ENCODE data around the gene MTIF3.
A peak's percentile ranks its signal among the peaks of the same experiment; 100 is the strongest.

Gene MTIF3

DNA sequence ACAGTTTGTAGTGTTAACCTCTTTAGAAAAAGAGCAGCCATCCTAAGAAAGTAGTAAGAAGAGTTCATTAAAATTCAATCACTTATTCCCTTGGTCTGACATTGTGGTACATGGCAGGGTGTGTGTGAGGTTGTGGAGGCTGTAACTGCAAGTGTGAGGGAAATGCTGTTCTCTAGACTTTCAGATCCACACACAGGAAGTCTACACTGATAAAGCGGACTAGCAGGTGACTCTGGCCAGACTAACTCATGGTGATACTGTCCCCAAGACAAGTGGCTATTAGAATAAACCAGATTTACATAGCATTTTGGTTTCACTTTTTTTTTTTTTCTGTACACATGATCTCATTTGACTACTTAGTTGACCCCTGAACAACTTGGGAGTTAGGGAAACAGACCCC, 10.0 kb downstream of the MTIF3 start:
- H3K9ac ChIP-seq (ENCODE audit: low read depth, low read length) = no peak overlapping the region
- H3K4me1 ChIP-seq (ENCODE audit: insufficient read depth, low read length) = no peaks in the 10 kb centered on the region
- no peaks in the 10 kb centered on the region; the same call in none of the 2 replicates for H3K36me3 ChIP-seq (ENCODE audit: insufficient read depth, low read length)
- H3K9me3 ChIP-seq (ENCODE audit: control insufficient read depth, insufficient read depth, low read length) = no peaks in the 10 kb centered on the region

DNA sequence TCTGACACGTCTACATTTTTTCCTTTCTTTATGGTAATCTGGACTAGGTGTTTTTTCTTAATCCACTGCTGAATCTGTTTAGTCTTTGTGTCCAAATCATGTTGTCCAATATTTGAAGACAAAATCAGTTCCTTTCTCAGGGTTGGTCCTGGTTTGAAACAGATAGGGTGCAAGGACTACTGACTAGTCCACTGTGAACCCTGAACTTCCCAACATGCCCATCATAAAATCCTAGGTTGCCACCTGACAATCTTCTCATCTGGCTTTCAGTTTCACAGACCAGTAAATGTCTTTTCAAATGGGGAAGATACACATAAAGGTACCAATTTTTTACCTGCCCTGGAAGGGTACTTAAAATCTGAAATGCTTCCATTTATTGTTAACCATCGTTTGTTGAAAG, 13.2 kb downstream of the MTIF3 start:
- Histone ChIP-seq H3K4me1 (ENCODE audit: insufficient read depth, low read length) (no peaks in the 10 kb centered on the region), H3K36me3 (ENCODE audit: insufficient read depth, low read length) (peaks cover 12% of the 10 kb centered on the region), H3K9ac (ENCODE audit: low read depth, low read length) (no peak overlapping the region), H3K9me3 (ENCODE audit: control insufficient read depth, insufficient read depth, low read length) (no peaks in the 10 kb centered on the region)

DNA sequence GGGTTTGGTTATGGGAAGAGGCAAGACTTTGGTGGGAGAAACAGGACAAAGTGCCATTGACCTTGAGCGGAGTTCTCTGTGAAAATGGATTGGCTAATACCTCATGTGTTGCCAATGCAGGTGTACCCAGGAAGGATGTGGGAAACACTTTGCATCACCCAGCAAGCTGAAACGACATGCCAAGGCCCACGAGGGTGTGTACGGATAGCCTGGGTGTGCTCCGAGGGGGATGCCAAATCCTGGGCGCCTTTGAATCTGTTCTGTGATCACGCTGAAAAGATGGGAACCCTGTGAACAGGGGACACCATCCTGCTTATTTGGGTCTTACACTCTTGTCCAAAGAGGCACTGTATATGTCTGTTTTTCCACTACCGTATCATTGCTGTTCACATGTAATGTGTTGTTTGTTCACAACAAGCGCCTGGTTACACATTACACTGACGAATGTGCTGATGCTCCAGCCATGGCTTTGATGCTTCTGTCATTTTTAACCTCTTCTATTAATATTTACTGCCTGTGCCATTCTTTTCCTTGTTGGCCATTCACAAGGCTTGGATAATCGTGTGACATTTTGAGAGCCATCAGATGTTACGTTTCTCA, 17.7 kb downstream of the MTIF3 start:
- Histone ChIP-seq H3K9me3 (ENCODE audit: control insufficient read depth, insufficient read depth, low read length) (no peaks in the 10 kb centered on the region), H3K36me3 (ENCODE audit: insufficient read depth, low read length) (peaks cover 26% of the 10 kb centered on the region), H3K9ac (ENCODE audit: low read depth, low read length) (no peak overlapping the region), H3K4me1 (ENCODE audit: insufficient read depth, low read length) (no peaks in the 10 kb centered on the region)

DNA sequence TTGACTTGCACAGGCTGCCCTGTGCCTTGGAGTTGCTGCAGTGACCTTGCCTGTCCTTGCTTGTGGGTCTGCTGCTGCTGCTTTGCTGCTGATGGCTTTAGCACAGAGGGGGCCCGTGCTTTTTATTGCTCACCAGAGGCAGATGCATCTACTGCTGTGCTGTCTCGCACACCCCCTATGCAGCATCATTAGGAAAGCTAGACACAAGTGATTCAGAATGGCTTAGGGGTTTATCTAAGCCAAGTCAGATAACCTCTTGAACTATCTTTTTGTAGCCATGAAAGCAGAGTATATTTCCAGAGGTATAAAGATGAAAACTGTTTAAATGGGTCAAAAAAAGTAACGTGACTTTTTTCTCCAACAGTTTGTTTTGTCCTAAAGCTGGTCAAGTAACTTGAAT, 18.2 kb downstream of the MTIF3 start:
- H3K9ac ChIP-seq (ENCODE audit: low read depth, low read length) = no peak overlapping the region
- H3K9me3 ChIP-seq (ENCODE audit: control insufficient read depth, insufficient read depth, low read length) = no peaks in the 10 kb centered on the region
- no peaks in the 10 kb centered on the region for H3K4me1 ChIP-seq (ENCODE audit: insufficient read depth, low read length)
- peaks cover 26% of the 10 kb centered on the region for H3K36me3 ChIP-seq (ENCODE audit: insufficient read depth, low read length)

DNA sequence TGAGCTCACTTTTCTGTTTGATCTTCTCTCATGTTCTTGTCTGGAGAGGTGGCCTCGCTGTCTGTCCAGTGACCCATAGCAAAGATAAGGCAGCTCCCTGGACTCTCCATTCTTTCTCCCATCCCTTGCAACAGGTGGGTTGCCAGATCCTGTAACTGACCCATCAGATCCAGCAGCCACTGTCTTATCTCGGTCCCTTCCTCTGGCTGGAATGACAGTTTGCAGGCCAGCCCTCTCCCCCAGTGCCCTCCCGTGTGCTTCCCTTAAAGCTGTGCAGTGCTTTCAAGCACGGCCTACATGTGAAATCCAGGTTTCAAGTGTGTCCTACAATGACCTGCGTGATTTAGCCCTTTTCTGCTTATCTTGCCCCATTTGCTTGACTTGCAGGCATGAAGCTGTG, 22.2 kb downstream of the MTIF3 start:
- H3K36me3 ChIP-seq (ENCODE audit: insufficient read depth, low read length) = peaks cover 13% of the 10 kb centered on the region
- H3K4me1 ChIP-seq (ENCODE audit: insufficient read depth, low read length) = peaks cover 4% of the 10 kb centered on the region; the same call in 1 of the 2 replicates
- H3K9ac ChIP-seq (ENCODE audit: low read depth, low read length) = no peak overlapping the region
- H3K9me3 ChIP-seq (ENCODE audit: control insufficient read depth, insufficient read depth, low read length) = no peaks in the 10 kb centered on the region

DNA sequence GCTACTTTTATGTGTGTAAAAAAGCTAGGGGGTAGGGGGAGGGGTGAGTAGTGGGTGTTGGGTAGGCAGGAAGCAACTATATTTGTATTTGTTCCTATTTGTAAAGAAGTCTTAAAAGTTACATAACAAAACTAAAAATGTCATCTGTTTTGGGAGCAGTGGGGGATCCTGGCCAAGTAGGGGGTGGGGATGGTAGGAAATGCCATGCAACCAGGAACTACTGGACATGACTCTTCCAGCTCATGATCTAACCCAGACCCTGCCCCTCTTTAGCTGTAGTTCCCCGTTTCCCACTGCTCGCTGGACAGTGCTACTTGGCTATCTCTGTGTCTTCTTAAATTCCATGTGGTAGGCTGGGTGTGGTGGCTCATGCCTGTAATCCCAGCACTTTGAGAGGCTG, 22.7 kb downstream of the MTIF3 start:
- Histone ChIP-seq H3K9ac (ENCODE audit: low read depth, low read length) (no peak overlapping the region), H3K36me3 (ENCODE audit: insufficient read depth, low read length) (peaks cover 13% of the 10 kb centered on the region), H3K4me1 (ENCODE audit: insufficient read depth, low read length) (peaks cover 4% of the 10 kb centered on the region; the same call in 1 of the 2 replicates), H3K9me3 (ENCODE audit: control insufficient read depth, insufficient read depth, low read length) (no peaks in the 10 kb centered on the region)

DNA sequence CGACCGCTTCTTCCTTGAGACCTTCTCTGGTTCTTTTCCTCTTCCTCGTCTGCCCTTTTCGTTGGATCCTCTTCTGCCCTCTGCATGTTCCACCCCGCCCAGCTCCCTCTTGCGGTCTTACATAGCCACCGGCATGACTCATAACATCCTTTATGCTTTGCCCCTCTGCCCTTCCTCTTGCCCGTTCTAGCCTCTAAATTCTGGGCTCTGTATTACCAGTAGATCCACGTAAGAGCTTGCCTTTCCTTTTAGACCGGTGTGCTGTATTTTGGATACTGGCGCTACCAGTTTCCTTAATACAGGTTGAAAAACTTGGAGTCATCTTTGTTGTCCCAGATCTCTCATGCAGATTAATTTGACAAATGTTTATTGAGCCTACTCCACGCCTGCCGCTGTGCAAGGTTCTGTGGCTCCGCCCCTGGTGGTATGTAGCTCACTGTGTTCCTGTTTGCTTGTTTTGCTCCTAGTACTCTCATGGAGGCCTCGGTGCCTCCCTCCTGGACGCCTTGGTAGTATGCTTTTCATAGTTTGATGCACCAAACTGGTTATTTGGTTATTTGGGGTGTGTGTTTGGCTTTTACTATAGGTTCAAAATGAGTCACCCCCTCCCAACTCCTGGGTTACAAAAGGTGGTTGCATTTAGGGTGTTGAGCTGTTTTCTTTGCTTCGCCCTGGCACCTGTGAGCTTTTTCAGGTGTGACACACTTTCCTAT, 24.3 kb downstream of the MTIF3 start:
- peaks cover 4% of the 10 kb centered on the region; the same call in 1 of the 2 replicates for H3K4me1 ChIP-seq (ENCODE audit: insufficient read depth, low read length)
- peaks cover 10% of the 10 kb centered on the region for H3K36me3 ChIP-seq (ENCODE audit: insufficient read depth, low read length)

DNA sequence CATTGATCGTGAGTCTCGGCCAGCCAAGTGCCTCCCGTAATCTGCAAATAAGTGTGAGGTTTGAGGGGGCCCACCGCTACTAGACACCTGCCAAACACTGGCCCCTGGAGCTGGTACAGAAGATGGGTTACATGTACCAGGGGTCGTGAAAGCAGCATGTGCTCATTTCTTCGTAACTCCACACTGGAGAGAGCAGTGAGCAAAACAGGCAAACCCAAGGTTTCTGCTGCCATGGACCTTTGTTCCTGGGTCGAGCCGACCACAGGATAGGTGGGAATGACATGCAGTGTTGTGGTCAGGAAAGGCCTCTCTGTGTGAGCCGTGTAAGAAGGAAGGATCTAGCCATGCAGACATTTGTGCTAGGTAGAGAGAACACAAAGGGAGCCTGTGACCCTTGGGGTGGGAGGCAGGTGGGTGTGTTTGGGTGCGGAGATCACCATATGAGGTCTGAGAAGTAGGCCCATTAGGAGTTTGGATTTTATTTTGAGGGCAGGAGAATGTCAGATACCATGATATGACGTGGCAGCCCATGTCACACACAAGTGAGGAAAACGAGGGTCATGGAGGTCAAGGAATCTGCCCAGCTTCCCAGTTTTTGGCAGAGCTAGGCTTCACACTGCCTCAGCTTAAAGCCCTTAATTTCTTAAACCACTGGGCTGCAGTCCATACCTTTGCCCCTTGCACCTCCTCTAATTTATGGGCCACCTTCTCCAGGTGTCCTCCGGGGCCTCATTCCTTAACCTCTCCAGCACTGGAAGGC, 25.0 kb downstream of the MTIF3 start:
- Histone ChIP-seq H3K36me3 (ENCODE audit: insufficient read depth, low read length) (peaks cover 5% of the 10 kb centered on the region; the same call in 1 of the 2 replicates), H3K9ac (ENCODE audit: low read depth, low read length) (peak overlapping the region; percentile 62), H3K9me3 (ENCODE audit: control insufficient read depth, insufficient read depth, low read length) (no peaks in the 10 kb centered on the region), H3K4me1 (ENCODE audit: insufficient read depth, low read length) (peaks cover 4% of the 10 kb centered on the region; the same call in 1 of the 2 replicates)

More for the DNA sequence above, 24.3 kb downstream of the MTIF3 start:
- peak overlapping the region; percentile 62 for H3K9ac ChIP-seq (ENCODE audit: low read depth, low read length)
- H3K9me3 ChIP-seq (ENCODE audit: control insufficient read depth, insufficient read depth, low read length) = no peaks in the 10 kb centered on the region

DNA sequence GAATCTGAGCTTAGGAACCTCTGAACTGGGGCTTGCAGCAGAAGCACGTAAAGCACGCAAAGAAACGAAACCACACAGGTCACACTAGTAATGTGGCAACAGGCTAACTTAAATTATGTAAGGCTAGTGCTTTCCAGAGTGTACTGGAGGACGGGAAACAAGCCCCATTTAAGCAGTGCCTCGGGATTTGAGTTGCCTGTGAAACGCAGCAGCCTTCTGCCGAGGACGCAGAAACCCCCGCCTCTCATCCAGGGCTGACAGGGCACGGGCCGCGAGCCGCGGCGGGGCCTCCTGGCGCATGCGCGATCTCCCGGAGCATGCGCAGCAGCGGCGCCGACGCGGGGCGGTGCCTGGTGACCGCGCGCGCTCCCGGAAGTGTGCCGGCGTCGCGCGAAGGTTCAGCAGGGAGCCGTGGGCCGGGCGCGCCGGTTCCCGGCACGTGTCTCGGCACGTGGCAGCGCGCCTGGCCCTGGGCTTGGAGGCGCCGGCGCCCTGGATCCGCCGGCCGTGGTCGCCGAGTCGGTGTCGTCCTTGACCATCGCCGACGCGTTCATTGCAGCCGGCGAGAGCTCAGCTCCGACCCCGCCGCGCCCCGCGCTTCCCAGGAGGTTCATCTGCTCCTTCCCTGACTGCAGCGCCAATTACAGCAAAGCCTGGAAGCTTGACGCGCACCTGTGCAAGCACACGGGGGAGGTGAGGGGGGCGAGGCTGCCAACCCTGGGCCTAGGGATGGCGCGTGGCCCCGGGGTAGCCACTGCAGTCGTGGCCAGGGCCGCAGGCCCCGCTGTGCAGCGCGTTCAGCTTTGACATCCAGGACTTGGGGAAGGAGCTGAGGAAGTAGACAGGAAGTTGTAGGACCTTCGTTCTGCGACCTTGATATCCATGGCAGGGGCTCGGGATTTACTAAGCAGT, 25.9 kb downstream of the MTIF3 start, which contains the start of gene GTF3A:
GTF3A (plus strand) TSS at position 374 of the 912 bp plus-strand sequence.
- Histone ChIP-seq H3K4me1 (ENCODE audit: insufficient read depth, low read length) (peaks cover 4% of the 10 kb centered on the region; the same call in 1 of the 2 replicates), H3K9ac (ENCODE audit: low read depth, low read length) (peak within 1 kb of the TSS; percentile 62), H3K9me3 (ENCODE audit: control insufficient read depth, insufficient read depth, low read length) (no peaks in the 10 kb centered on the region), H3K36me3 (ENCODE audit: insufficient read depth, low read length) (0 out of 2 replicates have a peak, but pooled peaks cover 4% of the 10 kb centered on the region)

- H3K36me3 ChIP-seq (ENCODE audit: insufficient read depth, low read length) = no peaks in the 10 kb centered on the region
- no peak overlapping the region for H3K9ac ChIP-seq (ENCODE audit: low read depth, low read length)
- no peaks in the 10 kb centered on the region for H3K9me3 ChIP-seq (ENCODE audit: control insufficient read depth, insufficient read depth, low read length)
- H3K4me1 ChIP-seq (ENCODE audit: insufficient read depth, low read length) = peaks cover 4% of the 10 kb centered on the region; the same call in 1 of the 2 replicates
These were observed 27.0 kb downstream of the MTIF3 start for GRCh38 chr13:27423333-27423732.

DNA sequence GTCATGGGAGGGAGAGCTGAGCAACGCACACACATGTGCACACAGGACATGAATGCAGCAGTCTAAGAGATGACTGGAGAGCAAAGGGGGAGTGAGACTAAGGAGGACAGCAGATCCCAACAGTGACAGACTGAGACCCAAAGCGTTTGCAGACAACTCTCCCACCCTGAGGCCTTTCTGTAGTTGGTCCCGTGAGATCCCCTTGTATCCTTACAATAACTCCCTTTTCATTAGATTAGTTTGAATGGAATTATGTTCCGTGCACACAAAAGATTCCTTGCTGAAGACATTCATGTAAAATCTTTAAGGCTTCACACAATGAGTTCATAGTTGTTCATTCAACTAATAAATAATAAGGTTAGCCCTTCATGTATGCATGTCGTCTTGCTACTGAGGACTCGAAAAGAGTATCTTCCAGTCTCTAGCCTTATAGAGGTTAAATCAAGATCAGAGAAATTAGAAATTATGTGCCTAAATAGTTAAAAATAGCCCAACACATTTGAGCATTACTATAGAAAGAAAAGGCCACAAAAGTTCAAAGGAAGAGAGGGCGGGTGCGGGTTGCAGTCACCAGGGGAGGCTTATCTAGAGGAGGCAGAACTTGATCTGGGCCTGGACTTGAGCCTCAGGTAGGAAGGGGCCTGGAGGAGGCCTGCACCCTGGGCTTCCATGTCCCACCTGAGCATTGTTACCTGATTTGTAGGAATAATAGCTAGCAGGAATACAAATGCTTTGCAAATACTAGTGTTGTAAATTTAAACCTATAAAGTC, 29.1 kb downstream of the MTIF3 start:
- no peaks in the 10 kb centered on the region for H3K36me3 ChIP-seq (ENCODE audit: insufficient read depth, low read length)
- no peak overlapping the region for H3K9ac ChIP-seq (ENCODE audit: low read depth, low read length)
- no peaks in the 10 kb centered on the region for H3K9me3 ChIP-seq (ENCODE audit: control insufficient read depth, insufficient read depth, low read length)
- H3K4me1 ChIP-seq (ENCODE audit: insufficient read depth, low read length) = peaks cover 4% of the 10 kb centered on the region; the same call in 1 of the 2 replicates

DNA sequence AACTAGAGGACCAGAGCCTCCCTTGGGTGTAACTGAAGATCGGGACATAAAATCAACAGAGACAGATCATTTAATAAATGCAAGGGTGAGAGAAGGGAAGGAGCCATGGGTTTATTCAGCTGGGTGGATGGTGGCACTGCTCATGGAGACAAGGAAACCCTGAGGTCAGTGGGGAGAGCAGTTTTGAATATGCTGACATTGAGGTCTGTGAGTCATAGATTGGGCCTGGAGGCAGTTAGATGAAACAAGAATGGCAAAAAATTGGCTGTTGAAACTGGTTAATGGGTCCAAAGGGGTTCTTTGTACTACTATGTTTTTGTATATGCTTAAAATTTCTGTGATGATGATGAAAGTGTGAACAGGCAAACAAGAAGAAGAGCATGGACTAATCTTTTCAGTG, 31.0 kb downstream of the MTIF3 start:
- Histone ChIP-seq H3K9me3 (ENCODE audit: control insufficient read depth, insufficient read depth, low read length) (no peaks in the 10 kb centered on the region), H3K4me1 (ENCODE audit: insufficient read depth, low read length) (no peaks in the 10 kb centered on the region), H3K9ac (ENCODE audit: low read depth, low read length) (no peak overlapping the region), H3K36me3 (ENCODE audit: insufficient read depth, low read length) (no peaks in the 10 kb centered on the region)

GRCh38 chr13:27415116-27415515, 35.2 kb downstream of the MTIF3 start:
- no peak overlapping the region for H3K9ac ChIP-seq (ENCODE audit: low read depth, low read length)
- H3K36me3 ChIP-seq (ENCODE audit: insufficient read depth, low read length) = no peaks in the 10 kb centered on the region
- no peaks in the 10 kb centered on the region for H3K4me1 ChIP-seq (ENCODE audit: insufficient read depth, low read length)
- H3K9me3 ChIP-seq (ENCODE audit: control insufficient read depth, insufficient read depth, low read length) = 0 out of 2 replicates have a peak, but pooled peaks cover under 1% of the 10 kb centered on the region

Measured in ES-I3 (cell line).